K562 (cell line): ENCODE data around the gene RPS2. TPM values are rescaled to one million over a fixed set of nuclear protein-coding genes. Genes with fewer than 3 reads are reported as not detected.

Experiments used
- E2F6 ChIP-seq, 2 experiments: IDR thresholded peaks; 2 replicates each; pipeline ENCODE4 v1.6.1; 2011; ENCODE audit warnings: borderline replicate concordance in 1 of 2, control low read depth in 1 of 2, low read depth in 1 of 2, low read length in 1 of 2, mild to moderate bottlenecking in 1 of 2, mixed read lengths in 1 of 2, moderate library complexity in 1 of 2; ENCODE audit not compliant: insufficient read depth in 1 of 2, insufficient read length in 1 of 2, poor library complexity in 1 of 2, severe bottlenecking in 1 of 2; ENCODE audit errors: extremely low read depth in 1 of 2
- HMGN3 ChIP-seq: IDR thresholded peaks from 2 replicates; pipeline ENCODE4 v1.6.1; 2011; ENCODE audit warnings: borderline replicate concordance, low read depth, mild to moderate bottlenecking, mixed read lengths, low read length; ENCODE audit not compliant: insufficient read length; ENCODE audit errors: extremely low read depth
- KHSRP ChIP-seq: fragments of 450-650 bp; IDR thresholded peaks from 2 replicates; pipeline ENCODE4 v1.6.1; 2017
- NFIC ChIP-seq: fragments of 450-650 bp; IDR thresholded peaks from 2 replicates; pipeline ENCODE4 v1.6.1; 2017; ENCODE audit warnings: mild to moderate bottlenecking, inconsistent platforms
- NONO ChIP-seq, 2 experiments: fragments of 200-400 bp in 1 of 2; fragments of 450-650 bp in 1 of 2; formaldehyde crosslinking in 1 of 2; IDR thresholded peaks; 2 replicates each; pipeline ENCODE4 v1.6.1; 2017; ENCODE audit warnings: low read depth in 2 of 2, mild to moderate bottlenecking in 2 of 2, moderate library complexity in 2 of 2, low read length in 1 of 2
- PHF21A ChIP-seq: fragments of 450-650 bp; IDR thresholded peaks from 2 replicates; pipeline ENCODE4 v1.6.1; 2017; ENCODE audit warnings: low read depth, borderline replicate concordance
- PHF8 ChIP-seq: fragments of 200-600 bp; sonication (generic); IDR thresholded peaks from 2 replicates; pipeline ENCODE4 v1.6.1; 2012; ENCODE audit warnings: mixed run types, mild to moderate bottlenecking, inconsistent platforms, low read length, moderate library complexity, borderline replicate concordance
- PTTG1 ChIP-seq: fragments of 450-650 bp; IDR thresholded peaks from 2 replicates; pipeline ENCODE4 v1.6.1; 2016; ENCODE audit warnings: low read depth, mild to moderate bottlenecking, missing genetic modification characterization, missing compliant biosample characterization
- SMAD4 ChIP-seq: fragments of 250-450 bp; sonication (Bioruptor Pico); conservative IDR thresholded peaks from 2 replicates; pipeline ENCODE4 v1.8.0; 2021; ENCODE audit warnings: inconsistent platforms, mild to moderate bottlenecking, moderate library complexity
- SREBF1 ChIP-seq: fragments of 150-350 bp; IDR thresholded peaks from 2 replicates; pipeline ENCODE4 v1.6.1; 2014; ENCODE audit warnings: antibody characterized with exemption, low read depth, low read length, borderline replicate concordance
- STAT5B ChIP-seq: fragments of 250-450 bp; sonication (Bioruptor Pico); IDR thresholded peaks from 2 replicates; pipeline ENCODE4 v1.8.0; 2021; ENCODE audit warnings: mild to moderate bottlenecking, inconsistent platforms
- YY1 ChIP-seq, 3 experiments: IDR thresholded peaks; 2 replicates each; pipeline ENCODE4 v1.6.1; 2011; ENCODE audit warnings: low read length in 2 of 3, mild to moderate bottlenecking in 2 of 3, moderate library complexity in 2 of 3, borderline replicate concordance in 1 of 3, control low read depth in 1 of 3, low read depth in 1 of 3; ENCODE audit not compliant: insufficient read depth in 3 of 3, insufficient replicate concordance in 2 of 3, control insufficient read depth in 1 of 3, insufficient read length in 1 of 3; ENCODE audit errors: extremely low read depth in 1 of 3
- ZBTB7A ChIP-seq: IDR thresholded peaks from 2 replicates; pipeline ENCODE4 v1.6.1; 2011; ENCODE audit warnings: low read depth, mild to moderate bottlenecking, low read length, moderate library complexity, borderline replicate concordance; ENCODE audit not compliant: control insufficient read depth
- ZBTB8A ChIP-seq: fragments of 450-650 bp; IDR thresholded peaks from 2 replicates; pipeline ENCODE4 v1.6.1; 2018; ENCODE audit warnings: mild to moderate bottlenecking, moderate library complexity; ENCODE audit not compliant: partially characterized antibody
- ZNF263 ChIP-seq: sonication (generic); formaldehyde crosslinking; IDR thresholded peaks from 2 replicates; pipeline ENCODE4 v1.8.0; 2022; ENCODE audit warnings: mild to moderate bottlenecking, missing genetic modification reagents, borderline replicate concordance
- ZNF592 ChIP-seq: fragments of 450-650 bp; IDR thresholded peaks from 2 replicates; pipeline ENCODE4 v1.6.1; 2017; ENCODE audit warnings: antibody characterized with exemption, mild to moderate bottlenecking
- polyA plus RNA-seq, 8 experiments: library from polyadenylated mRNA; depleted of rRNA in 4 of 8; stranded (reverse) in 5 of 8; unstranded in 3 of 8; fragments of >200 nt; fragmentation: Nextera tagmentation in 2 of 8; fragmentation: Illumina TruSeq in 1 of 8; extraction: Ambion mirVana in 2 of 8; extraction: Trizol in 1 of 8; gene quantifications; 2 replicates each; pipeline versions ENCODE4 v1.2.1 to v1.2.3, GENCODE V29; 2011 to 2014; ENCODE audit warnings: inconsistent platforms in 1 of 8, missing spikeins in 1 of 8
- total RNA-seq, 7 experiments: library from RNA; depleted of rRNA in 6 of 7; stranded (reverse); fragments of >200 nt in 6 of 7; fragmentation: Illumina TruSeq in 2 of 7; extraction: Trizol in 2 of 7; gene quantifications; 2 replicates each; pipeline versions ENCODE4 v1.2.1 to v1.2.3, GENCODE V29; 2011 to 2021; ENCODE audit warnings: low replicate concordance in 1 of 7
- TF ChIP-seq, protein P1 (sequence below): fragments of 250-450 bp; sonication (Bioruptor Pico); IDR thresholded peaks from 2 replicates; pipeline ENCODE4 v1.9.0; 2021; ENCODE audit warnings: mild to moderate bottlenecking, inconsistent platforms

The RPS2 gene
- total and polyA plus RNA-seq, 9 of the 15 experiments (the other 6 are each of a cell fraction or from before 2014, with no cell fraction given): 834 to 4,794 (median 3,793) TPM

GRCh38 chr16:1989209-1990100, 24.8 kb upstream of the RPS2 start, which contains the start of gene SYNGR3 (continued):
- TF ChIP-seq HMGN3 (peak; percentile 59), ZNF592 (no peak), ZNF263 (CRISPR knock-in tag) (peak; percentile 41; the same call in 1 of the 2 replicates), SMAD4 (no peak), ZBTB7A (0 out of 2 replicates have a peak, but pooled peaks have one; percentile 4), PHF8 (no peak), STAT5B (CRISPR knock-in tag) (no peak), NFIC (no peak), E2F6 (IDR thresholded peaks at IDR 0.05; ENCODE audit: borderline replicate concordance in 1 of 2, extremely low read depth in 1 of 2, insufficient read depth in 1 of 2, insufficient read length in 1 of 2, low read depth in 1 of 2, low read length in 1 of 2, poor library complexity in 1 of 2, severe bottlenecking in 1 of 2) (peak in 1 of 2 experiments; percentile 58), PHF21A (no peak), YY1 (IDR thresholded peaks at IDR 0.05; ENCODE audit: borderline replicate concordance in 1 of 3, control insufficient read depth in 1 of 3, extremely low read depth in 1 of 3, insufficient read depth in 3 of 3, insufficient read length in 1 of 3, insufficient replicate concordance in 2 of 3, low read depth in 1 of 3, low read length in 2 of 3) (peak in 2 of 3 experiments; percentile 30 to 60), KHSRP (no peak), NONO (IDR thresholded peaks at IDR 0.05; ENCODE audit: low read depth in 2 of 2, low read length in 1 of 2) (0 out of 4 replicates have a peak, but pooled peaks of 1 of the 2 experiments have one; percentile 26), SREBF1 (no peak), ZBTB8A (no peak), PTTG1 (no peak)
- TF ChIP-seq, protein P1, sequence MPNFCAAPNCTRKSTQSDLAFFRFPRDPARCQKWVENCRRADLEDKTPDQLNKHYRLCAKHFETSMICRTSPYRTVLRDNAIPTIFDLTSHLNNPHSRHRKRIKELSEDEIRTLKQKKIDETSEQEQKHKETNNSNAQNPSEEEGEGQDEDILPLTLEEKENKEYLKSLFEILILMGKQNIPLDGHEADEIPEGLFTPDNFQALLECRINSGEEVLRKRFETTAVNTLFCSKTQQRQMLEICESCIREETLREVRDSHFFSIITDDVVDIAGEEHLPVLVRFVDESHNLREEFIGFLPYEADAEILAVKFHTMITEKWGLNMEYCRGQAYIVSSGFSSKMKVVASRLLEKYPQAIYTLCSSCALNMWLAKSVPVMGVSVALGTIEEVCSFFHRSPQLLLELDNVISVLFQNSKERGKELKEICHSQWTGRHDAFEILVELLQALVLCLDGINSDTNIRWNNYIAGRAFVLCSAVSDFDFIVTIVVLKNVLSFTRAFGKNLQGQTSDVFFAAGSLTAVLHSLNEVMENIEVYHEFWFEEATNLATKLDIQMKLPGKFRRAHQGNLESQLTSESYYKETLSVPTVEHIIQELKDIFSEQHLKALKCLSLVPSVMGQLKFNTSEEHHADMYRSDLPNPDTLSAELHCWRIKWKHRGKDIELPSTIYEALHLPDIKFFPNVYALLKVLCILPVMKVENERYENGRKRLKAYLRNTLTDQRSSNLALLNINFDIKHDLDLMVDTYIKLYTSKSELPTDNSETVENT (CRISPR knock-in tag): 0 out of 2 replicates have a peak, but pooled peaks have one; percentile 46
